Lung microvascular endothelial cell (primary cell): ENCODE data around the gene CBY1. TPM values are rescaled to one million over a fixed set of nuclear protein-coding genes. Genes with fewer than 3 reads are reported as not detected.
"Not testable (repeated sequence)": the region's sequence is repeated elsewhere in the genome, so short reads cannot be mapped to it uniquely, and the experiment has no call there.

Source experiments
- DNase-seq, 2 donors: peaks; one replicate each; pipeline versions ENCODE4 v3.0.0 to v3.0.0-alpha.2; 2010; ENCODE audit warnings: low read depth in 2 of 2
- total RNA-seq: library from RNA; depleted of rRNA; stranded (reverse); fragments of >200 nt; gene quantifications from 2 replicates; pipeline ENCODE4 v1.2.1, GENCODE V29; 2014

CBY1 gene
- 15.7 TPM in 2 replicates for total RNA-seq

DNA sequence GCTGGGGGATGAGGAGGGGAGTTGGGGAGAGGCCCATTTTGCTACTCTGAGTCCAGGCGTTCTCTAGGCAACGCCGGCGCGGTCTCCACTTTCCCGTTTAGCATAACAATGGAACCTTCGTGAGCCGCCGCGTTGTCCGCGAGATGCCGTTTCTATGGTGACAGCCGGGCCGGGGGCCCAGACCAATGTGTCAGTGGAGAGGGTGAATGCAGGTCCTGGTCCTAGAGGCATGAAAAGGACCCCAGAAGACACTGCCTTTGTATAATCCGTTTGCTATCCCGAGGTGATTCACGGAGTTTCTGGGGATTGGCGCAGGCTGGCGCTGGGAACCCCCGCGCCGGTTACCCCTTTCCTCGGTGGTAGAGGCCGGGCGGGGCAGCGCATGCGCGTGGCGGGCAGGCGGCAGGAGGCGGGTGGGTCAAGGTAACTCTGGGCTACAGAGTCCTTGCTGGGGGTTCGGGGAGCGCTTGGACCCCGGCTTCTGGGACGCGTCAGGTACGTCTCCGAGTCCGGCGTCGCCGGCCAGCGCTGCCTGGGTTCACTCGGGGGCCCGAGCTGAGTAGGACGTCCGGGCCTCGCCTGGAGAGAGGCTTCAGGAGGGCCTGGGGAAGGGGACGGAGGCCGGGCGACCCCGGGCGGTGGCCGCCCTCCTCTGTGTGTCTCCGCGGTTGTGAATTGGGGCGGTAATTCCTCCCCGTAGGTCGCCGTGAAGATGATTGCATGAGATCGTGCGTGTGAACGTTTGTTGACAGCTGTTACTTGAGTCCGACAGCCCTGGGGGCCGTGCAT is at the start of gene CBY1, which contains the start of gene FAM227A:
TSS of gene CBY1 (plus strand) at position 383 of the 789 bp plus-strand sequence. CDS start 11,417 bp downstream, outside the sequence.
TSS of gene FAM227A (minus strand) at position 137 of the 789 bp plus-strand sequence. CDS start 6,224 bp downstream, outside the sequence.
- DNase-seq = peak; percentile 91 to 96

DNA sequence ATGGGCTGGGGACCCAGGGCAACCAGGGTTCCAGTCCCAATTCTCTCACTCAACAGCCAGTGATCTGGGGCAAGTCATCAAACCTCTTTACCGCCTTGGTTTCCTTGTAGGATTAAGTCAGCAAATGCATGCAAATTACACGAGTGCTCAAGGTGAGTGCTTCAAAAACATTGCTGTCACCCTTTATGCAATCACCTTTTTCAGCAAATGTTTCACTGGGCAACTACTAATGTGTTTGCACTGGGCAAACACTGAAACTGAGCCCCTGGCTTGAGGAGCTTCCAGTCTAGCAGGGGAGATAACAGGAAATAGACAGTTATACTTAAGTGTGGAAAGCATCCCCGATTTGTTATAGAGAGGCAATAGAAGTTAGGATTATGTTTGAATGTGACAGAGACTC is 48.8 kb upstream of the CBY1 start:
- DNase-seq = no peak

DNA sequence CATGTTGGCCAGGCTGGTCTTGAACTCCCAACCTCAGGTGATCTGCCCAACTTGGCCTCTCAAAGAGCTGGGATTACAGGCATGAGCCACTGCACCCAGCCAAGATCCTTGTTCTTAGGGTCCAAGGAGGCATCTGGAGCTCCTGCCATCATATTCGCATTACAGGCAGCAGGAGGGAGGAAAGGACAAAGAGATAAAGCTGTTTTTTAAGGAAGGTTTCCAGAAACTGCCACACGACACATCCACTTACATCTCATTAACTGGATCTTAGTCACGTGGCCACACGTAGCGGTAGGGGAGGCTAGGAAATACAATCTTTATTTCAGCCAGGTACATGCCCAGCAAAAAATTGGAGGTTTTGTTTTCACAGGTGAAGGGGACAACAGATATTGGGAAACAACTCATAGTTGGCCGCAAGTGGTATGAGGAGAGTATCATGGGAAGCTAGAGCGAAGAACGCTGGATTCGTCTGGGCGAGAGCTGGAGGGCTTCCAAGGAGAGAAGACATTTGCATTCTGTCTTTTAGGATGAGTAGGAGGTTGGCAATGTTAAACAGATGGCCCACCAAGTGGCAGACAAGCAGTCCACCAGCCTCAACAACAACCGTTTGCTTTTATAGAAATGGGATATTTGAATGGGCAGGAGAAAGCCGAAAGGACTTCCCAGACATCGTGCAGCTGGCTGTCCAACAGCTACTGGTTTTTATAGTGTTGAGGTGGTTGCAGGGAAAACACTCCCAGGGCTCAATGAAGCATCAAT is 47.3 kb upstream of the CBY1 start:
- no peak for DNase-seq

DNA sequence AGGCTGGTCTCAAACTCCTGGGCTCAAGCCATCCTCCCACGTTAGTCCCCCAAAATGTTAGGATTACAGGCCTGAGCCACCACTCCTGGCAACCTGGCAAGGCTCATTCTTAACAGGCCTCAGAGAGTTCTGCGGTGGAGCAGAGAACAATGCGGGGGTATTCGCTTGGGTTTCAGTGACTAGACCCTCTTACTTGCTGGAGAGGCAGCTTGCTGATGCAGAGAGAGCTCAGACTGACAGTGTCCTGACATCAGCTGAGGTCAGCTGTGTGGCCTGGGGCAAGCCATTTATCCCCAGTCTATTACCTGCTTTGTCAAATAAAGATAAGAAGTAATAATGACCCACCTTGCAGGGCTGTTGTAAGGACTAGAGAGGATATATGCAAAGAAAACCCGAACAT is 46.2 kb upstream of the CBY1 start:
- DNase-seq = no peak

DNA sequence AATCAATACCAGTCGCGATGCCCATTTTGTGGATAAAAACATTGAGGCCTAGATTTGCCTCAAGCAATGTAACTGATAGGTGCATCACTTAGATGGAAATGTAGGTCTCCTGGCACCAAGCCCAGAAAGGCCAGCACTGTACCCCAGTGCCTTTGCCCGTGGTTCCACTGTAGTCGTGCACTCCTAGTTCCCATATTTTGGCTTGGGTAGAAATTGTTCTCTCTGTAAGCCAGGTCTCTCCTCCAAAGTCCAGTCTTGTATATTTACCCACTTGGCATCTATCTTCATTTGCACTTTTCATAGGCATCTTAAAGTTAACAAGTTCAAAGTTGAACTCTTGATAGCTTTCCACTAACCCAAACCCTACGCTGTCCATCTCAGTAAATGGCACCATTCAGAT is 44.9 kb upstream of the CBY1 start:
- no peak for DNase-seq

DNA sequence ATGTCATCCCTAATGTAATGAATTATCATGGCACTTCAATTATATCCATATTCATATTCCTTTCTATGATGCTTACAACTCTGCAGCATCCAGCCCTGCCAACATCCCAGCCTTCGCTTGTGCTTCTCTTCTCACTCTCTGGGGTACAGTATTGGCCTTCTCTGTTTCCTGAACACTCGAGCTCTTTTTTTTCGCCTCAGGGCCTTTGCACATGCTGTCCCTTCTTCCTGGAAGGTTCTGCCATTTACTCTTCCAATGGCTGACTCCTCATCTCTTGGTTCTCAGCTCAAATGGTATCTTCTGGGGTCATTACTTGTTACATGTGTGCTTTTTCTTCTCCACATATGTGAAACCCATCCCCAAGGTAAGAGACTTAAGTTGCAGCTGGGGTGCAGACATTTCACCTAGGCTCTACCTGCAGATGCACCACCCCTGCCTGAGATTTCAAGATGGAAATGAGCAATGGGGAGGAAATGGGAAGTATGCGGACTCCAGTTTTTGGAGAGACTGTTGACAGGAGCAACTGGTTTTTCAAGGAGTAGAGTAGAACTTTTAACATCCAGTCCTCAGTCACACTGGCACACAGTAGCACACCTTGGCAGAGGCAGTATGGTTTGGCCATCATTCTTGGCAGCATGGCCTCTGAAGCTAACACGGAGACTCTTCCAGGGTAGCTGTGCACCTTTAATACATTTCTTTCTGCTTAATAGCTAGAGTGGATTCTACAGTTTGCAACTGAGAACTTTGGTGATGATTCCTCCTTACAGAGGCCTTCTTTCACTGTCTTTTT is 44.0 kb upstream of the CBY1 start:
- DNase-seq = no peak

DNA sequence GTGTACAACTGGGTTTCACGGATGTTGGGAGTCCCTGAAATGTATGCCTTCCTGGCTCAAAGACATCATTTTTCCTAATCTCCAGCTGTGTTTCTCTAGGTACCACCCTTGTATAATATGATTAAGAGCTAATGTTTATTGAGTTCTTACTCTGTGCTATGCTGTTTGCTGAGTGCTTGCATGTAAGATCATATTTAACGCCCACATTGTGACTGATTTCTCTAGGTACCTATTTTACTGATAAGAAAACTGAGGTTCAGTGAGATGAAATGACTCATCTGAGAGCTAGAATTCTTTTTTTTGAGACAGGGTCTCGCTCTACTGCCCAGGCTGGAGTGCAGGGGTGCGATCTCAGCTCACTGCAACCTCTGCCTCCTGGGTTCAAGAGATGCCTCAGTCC is 42.9 kb upstream of the CBY1 start:
- no peak for DNase-seq

DNA sequence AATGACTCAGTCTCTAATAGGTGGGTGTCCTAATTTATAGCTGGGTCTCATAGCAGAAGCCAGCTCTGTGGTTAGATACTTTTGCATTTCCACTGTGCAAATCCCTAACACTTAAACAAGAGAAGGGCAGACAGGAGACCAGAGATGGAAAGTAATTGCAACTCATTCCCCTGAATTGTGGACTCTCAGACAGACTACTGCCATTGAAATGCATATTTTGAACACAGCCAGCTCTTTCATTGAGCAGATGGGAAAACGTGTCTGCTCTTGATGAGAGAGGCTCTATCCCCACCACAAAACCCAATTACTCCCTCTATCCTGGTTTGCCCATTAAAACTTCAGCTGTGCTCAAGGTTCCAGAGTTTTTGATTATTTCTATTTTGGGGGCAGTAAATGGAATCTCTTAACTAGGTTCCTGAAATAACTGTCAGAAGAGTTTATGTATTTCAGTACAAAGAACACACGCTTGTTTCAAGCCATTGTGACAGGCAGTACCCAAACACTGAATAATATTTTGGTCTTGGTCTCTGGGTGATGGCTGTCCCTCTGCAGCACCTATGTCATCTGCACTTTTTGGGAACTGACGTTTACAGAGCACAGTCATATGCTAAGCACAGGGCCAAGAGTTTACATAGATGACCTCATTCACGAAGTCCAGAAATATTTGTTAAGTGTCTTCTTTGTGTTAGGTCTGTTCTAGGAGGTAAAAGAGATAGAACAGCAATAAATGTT is 41.9 kb upstream of the CBY1 start:
- DNase-seq = no peak

DNA sequence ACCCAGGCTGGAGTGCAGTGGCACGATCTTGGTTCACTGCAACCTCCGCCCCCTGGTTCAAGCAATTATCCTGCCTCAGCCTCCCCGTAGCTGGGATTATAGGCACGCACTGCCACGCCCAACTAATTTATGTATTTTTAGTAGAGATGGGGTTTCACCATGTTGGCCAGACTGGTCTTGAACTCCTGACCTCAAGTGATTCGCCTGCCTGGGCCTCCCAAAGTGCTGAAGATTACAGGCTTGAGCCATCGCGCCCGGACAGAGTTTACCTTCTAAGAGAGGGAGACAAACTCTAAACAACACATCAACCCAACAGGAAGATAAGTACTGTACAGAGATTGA is 41.4 kb upstream of the CBY1 start:
- not testable (repeated sequence) for DNase-seq

DNA sequence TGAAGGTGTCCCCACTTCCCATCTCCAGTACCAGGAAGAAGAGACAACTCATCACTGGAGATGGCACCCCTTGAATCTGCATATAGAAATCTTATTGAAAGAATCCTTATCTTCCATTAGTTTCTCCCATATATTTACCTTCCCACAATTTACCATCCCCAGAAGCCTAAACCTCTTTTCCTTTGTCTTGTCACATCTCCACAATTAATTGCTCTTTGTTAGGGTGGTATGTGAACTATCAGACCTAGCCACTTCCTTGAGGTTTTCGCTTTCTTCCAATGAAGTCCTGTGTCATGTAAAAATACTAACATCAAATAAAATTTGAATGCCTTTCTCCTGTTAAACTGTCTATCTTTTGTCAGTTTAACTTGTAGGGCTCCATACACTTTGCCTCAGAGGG is 38.2 kb upstream of the CBY1 start:
- no peak for DNase-seq

DNA sequence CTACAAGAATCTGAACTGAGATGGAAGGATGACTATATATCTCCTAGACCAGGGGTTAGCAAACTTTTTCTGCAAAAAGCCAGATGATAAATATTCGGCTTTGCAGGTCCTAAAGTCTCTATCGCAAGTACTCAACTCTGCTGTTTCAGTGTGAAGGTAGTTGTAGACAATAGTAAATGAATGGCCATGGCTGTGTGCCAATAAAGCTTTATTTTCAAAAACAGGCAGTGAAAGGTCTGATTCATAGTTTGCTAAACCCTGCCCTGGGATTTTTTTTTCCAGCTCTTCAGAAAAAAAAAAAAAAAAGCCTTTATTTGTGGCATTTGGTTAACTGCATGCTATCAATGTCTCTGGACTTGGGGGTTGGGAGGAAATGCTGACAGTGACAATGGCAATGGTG is 37.8 kb upstream of the CBY1 start:
- DNase-seq = peak; percentile 5 to 8

DNA sequence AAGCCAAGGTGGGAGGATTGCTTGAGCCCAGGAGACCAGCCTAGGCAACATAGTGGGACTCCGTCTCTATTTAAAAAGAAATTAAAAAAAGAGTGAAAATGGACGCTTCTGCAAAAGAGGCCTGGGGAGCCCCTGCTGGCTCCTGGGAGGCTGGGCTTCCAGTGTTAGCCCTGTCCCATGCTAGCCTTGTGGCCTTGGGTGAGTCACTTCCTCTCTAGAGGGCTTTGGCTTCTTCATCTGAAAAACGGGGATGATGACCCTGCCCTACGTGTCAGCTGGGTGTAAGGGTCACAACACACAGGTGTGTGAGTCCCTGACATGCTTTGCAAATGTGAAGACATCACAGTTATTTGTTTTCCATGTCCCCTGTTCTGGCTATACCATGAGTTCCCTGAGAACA is 33.1 kb upstream of the CBY1 start:
- DNase-seq = no peak

DNA sequence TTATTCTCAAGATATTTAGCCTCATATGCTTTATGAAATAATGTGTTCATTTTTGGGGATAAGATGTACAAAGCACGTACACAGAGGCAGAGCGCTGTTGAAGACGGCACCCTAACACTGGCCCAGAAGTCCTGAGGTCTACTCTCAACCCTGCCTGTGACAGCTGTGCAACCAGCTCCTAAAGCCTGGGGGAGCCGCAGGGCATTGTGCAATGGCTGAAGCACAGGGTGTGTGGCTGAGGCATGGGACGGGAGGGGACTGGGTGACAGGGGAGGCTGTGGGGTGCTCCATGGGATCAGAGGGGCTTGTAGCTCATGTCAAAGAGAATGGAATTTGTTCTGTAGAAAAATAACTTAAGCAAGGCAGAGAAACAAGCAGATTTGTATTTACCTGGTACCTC is 28.0 kb upstream of the CBY1 start:
- DNase-seq = no peak

DNA sequence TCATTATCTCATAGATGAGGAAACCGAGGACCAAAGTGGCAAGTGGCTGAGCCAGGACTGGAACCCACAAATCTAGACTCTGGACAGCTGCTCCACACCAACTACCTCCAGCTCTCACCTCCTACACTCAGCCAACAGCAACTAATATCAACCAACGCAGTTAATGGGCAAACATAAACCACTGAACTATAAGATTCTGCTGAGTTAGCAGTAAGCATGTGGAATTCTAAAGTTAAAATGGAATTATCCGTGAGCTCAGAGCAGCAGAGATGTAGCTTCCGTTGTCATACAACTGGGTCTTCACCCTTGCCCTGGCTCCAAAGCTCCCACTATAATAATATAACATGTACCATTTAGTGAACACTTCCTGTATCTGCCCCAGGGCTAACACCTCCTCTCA is 27.3 kb upstream of the CBY1 start:
- peak in 1 of 2 donors; percentile 30 for DNase-seq

DNA sequence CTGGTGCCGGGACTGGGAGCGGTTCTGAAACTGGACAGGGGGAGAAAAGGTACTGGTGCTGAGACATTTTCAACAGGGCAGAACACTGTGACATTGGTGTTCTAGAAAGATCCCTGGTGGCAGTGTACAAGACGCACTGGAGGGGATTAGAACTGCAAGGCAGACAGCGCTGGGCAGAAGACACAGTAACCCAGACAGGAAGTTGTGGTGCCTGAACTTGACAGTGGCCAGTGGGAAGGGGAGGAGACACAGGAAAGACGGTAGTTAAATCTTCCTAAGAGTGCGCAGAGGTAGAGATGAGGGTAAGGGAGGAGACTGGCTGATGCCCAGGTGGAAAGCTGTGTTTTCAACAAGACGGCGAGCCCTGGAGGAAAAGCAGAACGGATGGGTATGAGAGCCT is 24.7 kb upstream of the CBY1 start:
- DNase-seq = no peak

DNA sequence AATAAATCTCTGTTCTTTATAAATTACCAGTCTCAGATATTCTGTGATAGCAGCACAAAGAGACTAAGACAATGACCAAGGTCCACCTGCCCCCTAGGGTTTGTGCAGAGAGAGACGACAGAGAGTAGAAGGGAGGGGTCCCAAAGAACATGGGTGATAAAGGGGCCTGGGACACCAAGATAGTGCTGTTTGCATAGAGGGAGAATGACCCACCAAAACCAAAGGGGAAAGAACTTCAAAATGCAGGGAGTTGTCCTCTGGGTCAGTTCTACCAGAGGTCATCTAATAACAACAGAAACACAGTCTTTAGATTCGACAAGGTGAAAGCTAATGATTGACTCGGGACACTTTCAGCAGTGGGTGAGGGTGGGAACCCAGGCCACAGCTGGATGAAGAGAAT is 23.9 kb upstream of the CBY1 start:
- no peak for DNase-seq

DNA sequence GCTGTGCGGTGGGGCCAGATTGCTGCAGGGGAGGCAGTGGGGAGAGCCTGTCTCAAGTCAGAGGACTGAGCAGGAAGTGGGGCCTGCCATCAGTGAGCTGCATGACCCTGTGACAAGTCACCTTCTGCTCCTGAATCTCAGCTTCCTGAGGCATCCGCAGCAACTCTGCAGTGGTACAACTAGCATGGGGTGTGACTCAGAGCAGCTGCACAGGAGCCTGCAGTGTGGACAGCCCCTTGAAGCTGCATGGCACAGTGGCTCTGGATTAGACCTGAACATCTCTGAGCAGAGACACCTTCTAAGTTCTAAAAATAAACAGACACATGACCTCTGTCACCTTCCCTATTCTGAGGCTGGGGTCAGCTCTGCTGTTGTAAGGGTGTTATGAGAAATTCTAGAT is 18.2 kb upstream of the CBY1 start:
- DNase-seq = no peak

DNA sequence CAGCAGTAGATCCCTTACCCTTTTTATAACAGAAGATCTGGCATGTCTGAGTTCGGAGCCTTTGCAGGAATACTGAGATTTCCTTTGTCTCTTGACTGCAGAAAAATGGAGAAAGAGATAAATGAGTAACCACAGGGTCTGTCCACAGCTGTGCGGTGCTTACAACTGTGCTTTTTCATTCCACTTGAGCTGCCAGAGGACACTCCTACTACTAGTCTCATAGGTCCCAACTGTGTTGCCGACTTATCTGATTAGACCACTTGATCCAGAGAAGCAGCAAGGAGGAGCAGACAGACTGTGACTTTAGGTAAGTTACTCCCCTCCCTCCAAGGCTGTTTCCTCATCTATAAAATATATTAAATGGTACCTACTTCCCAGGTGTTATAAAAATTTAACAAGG is 17.7 kb upstream of the CBY1 start:
- DNase-seq = no peak

DNA sequence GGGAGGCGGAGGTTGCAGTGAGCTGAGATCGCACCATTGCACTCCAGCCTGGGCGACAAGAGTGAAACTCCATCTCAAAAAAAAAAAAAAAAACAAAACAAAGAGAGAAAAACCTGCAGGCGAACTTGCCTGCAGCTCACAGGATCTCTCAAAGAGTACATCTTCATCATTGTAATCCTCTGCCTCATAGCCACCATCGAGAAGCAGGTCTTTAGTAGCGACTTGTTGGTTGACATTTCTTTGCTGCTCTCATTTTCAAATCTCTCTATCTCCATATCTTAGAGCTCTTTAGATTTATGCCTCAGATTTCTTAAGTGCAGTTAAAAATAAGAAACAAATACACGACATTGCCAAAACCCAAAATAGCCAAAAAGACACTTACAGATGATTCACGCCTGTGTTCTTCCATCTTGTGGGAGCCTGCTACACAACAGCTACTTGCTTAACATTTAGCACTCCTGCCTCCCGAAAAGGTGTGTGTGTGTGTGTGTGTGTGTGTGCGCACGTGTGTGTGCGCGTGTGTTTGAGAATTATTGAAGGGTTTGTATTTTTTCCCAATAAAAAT is 14.9 kb upstream of the CBY1 start:
- no peak for DNase-seq

DNA sequence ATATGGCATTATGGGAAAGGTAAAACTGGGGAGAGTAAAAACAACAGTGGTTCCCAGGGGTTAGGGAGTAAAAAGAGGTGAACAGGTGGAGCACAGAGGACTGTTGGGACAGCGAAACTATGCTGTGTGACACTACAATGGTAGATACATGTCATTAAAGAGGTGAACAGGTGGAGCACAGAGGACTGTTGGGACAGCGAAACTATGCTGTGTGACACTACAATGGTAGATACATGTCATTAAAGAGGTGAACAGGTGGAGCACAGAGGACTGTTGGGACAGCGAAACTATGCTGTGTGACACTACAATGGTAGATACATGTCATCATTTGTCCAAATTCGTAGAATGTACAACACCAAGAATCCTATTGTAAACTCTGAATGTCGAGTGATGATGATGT is 12.2 kb upstream of the CBY1 start:
- DNase-seq = not testable (repeated sequence)

DNA sequence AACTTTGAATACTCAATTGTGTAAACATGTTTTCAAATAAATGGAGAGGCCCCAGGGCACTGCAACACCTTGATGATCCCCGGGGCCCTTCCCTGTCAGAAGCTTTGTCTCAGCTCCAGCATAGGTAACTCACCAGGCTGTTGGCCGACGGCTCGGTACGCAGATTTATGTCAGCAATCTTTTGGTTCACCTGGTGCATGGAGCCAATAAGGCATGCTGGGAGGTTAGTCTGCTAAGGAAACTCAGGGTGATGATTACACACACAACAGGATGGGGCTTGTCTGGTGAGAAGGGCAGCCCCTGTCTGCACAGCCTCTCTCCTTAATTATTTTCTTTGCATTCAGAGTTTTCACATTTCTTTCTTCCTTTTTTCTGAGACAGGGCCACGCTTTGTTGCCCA is 11.0 kb upstream of the CBY1 start:
- DNase-seq = no peak
